H4 (cell line): ENCODE measurements around the gene CLINT1. TPM values are rescaled to one million over a fixed set of nuclear protein-coding genes. Genes with fewer than 3 reads are reported as not detected.
A peak's percentile ranks its signal among the peaks of the same experiment; 100 is the strongest.
"Not testable (repeated sequence)": the region's sequence is repeated elsewhere in the genome, so short reads cannot be mapped to it uniquely, and the experiment has no call there.

ENCODE experiments used
- DNase-seq: peaks from one replicate; pipeline ENCODE4 v3.0.0-alpha.2; 2015; ENCODE audit warnings: low spot score
- total RNA-seq: library from RNA; depleted of rRNA; stranded (reverse); fragments of >200 nt; shearing (Covaris generic); gene quantifications from 2 replicates; pipeline ENCODE4 v1.2.3, GENCODE V29; 2014; rRNA removed

CLINT1 gene
- 30.5 and 43.3 TPM in 2 replicates for total RNA-seq

- DNase-seq: peak; percentile 86
These were observed at the start of gene CLINT1 for GRCh38 chr5:157858527-157859226. CLINT1 (minus strand) TSS chr5:157859145; CDS start chr5:157858970, 175 bp downstream.

GRCh38 chr5:157908459-157908858 lies 49.5 kb upstream of the CLINT1 start:
- DNase-seq: no peak

GRCh38 chr5:157907479-157907878 lies 48.5 kb upstream of the CLINT1 start:
- DNase-seq: no peak

- no peak for DNase-seq
These were observed 44.1 kb upstream of the CLINT1 start for GRCh38 chr5:157903117-157903450.

DNA sequence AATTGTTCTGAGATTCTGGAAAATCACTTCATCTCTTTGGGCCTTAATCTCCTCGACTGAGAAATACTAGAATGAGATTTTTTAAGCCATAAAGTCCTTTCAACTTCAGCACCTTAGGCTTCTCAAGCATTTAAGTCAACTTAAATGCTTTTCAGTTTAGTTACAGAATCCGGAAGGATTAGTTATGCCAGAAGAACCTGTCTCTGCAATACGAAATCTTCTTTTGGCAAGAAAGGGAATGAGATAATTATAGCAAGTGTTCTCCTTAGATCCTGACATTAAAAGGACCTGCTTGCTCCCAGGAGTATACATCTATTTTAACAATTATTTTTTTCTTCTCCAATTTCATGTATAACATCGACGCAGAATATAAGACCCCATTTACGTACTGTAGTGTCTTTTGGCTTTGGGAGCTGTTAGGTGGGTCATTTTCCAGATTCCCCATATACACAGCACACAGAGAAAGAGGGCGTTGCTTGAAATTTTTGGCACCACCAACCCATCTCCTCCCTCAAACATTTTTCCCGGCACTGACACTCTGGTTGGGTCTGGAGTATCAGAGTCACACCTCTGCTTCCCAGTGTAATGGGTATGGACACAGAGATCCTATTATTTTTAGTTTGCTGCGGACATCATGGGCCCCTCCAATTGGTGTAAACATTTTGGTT lies 43.6 kb upstream of the CLINT1 start:
- DNase-seq: no peak

DNA sequence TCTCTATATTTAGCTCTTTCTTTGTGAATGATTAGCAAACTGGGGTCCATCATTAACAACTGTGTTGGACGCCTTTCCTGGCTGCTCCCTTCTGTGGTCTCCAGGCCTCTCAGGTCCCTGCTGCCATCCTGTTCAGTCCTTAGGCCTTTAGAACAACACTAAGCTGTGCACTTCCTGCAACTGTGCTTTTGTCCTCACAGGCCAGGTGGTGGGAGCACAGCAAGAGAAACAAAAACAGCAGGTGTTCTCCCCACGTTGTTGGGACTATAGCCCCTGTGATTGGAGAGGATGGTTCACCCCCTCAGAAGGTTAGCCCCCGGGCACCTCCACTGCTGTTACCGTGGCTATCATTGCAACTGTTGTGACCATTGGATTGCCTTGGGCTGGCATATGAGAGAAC lies 41.7 kb upstream of the CLINT1 start:
- no peak for DNase-seq

GRCh38 chr5:157893611-157894010 lies 34.7 kb upstream of the CLINT1 start:
- DNase-seq: no peak

DNA sequence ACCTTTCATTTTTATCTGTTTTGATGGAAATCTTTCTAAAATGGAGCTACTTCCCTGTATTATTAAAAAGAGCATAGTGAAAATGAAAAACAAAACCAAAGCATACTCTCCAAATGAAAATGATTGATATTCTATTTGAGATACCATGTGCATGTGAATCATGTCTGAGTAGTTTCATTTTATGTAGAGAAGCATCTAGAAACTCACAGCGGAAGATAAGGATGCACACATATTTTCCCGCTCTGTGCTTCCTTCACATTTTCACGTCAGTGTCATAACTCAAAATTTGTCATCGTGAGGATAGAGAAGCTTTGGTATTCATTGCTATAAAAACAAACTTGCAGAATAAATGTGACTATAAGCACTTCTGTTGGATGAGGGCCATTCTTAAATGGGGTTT lies 34.0 kb upstream of the CLINT1 start:
- DNase-seq: no peak

DNA sequence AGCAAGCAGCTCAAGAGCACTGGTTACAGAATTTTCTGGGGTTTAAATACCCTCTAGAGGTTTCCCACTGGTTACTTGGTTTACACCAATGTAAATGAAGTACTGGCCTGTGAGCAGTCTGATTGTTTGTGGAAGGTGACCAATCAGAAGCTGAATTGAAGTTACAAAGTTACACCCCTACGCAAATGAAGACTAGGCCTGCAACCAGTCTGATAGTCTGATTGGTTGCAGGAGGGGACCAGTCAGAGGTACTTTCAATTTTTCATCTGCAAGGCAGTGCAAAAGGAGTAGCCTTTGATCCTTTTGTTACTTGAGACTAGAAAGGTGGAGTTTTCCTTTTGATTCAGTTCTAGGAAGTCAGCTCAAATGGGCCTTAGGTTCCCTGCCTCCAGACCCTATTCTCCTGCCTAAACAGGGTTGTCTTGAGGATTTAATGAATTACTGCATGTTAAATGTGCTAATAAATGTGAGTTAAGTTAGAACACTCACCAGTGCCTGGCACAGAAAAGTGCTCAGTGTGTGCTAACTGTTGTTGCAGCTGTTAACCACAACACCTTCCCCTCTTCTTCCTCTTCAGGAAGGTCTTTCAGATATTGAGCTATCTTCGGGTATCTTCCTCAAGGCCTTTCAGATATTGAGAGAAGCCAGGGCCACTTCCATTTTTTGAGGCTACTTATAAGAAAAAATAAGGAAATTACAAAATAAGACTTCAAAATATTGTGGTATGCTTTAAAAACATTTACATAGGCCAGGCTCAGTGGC lies 32.1 kb upstream of the CLINT1 start:
- no peak for DNase-seq

DNA sequence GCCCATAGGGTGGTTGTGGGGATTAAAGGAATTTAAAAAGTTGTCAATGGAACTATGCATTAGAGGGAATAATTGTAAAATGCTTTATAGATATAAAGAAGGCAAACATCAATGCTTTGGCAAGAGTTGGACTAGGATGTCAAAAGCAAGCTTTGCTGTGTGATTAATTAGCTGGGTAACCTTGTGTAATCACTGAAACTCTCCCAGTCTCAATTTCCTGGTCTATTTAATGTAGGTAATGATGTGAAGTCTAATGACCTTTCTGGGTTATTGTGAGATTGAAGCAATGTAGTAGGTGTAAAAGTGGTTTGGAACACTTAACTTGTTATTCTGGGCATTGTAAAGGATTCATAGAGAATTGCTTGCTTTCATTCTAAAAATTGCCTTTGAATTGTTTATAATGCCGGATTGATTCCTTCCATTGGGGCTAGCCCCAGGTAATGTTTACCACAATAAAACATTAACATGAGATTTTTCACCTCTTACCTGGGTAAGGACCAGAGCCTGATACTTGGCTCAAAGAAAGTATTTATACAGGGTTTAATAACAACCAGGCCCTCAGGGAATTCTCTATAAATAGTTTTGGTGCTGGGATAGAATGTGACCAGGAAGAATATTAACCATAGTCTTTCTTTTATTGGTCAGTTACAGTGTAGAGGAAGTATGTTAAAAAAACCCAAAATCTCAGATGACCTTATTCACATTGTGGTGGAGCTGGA lies 30.0 kb upstream of the CLINT1 start:
- no peak for DNase-seq

DNA sequence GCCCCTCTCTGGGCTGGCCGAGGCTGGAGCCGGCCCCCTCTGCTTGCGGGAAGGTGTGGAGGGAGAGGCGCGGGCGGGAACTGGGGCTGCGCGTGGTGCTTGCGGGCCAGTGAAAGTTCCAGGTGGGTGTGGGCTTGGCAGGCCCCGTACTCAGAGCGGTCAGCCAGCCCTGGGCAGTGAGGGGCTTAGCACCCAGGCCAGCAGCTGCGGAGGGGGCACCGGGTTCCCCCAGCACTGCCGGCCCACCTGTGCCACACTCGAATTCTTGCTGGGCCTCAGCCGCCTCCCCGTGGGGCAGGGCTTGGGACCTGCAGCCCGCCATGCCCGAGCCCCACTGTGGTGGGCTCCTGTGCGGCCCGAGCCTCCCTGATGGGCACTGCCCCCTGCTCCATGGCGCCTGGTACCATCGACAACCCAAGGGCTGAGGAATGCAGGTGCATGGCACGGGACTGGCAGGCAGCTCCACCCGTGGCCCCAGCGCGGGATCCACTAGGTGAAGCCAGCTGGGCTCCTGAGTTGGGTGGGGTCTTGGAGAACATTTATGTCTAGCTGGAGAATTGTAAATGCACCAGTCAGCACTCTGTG lies 27.9 kb upstream of the CLINT1 start:
- DNase-seq: no peak

GRCh38 chr5:157885051-157885450 lies 26.1 kb upstream of the CLINT1 start:
- not testable (repeated sequence) for DNase-seq

DNA sequence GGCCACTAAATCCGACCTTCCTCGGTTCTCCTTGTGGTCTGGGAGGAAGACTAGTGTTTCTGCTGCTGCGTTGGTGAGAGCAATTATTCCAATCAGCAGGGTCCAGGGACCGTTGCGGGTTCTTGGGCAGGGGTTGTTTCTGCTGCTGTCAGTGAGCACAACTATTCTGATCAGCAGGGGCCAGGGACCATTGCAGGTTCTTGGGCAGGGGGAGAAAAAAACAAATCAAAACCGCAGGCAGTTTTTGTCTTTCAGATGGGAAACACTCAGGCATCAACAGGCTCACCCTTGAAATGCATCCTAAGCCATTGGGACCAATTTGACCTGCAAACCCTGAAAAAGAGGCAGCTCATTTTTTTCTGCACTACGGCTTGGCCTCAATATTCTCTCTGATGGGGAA lies 22.6 kb upstream of the CLINT1 start:
- not testable (repeated sequence) for DNase-seq

DNA sequence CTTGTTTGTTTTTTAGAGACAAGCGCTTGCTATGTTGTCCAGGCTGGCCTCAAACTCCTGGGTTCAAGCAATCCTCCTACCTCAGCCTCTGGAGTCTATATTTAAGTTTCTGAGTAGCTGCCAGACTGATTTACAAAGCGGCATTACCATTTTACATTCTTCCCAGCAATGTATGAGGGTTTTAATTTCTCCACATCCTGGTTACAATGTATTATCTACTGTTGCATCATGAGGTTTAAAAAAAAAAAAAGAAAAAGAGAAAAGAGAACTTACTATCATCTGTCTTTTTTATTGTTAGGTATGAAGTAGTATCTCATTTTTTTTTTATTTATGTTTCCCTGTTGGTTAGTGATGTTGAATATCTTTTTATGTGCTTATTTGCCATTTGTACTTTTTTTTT lies 18.9 kb upstream of the CLINT1 start:
- no peak for DNase-seq

- no peak for DNase-seq
These were observed 15.9 kb upstream of the CLINT1 start for GRCh38 chr5:157874861-157875260.

GRCh38 chr5:157870837-157871834 lies 12.2 kb upstream of the CLINT1 start:
- DNase-seq: peak; percentile 73

DNA sequence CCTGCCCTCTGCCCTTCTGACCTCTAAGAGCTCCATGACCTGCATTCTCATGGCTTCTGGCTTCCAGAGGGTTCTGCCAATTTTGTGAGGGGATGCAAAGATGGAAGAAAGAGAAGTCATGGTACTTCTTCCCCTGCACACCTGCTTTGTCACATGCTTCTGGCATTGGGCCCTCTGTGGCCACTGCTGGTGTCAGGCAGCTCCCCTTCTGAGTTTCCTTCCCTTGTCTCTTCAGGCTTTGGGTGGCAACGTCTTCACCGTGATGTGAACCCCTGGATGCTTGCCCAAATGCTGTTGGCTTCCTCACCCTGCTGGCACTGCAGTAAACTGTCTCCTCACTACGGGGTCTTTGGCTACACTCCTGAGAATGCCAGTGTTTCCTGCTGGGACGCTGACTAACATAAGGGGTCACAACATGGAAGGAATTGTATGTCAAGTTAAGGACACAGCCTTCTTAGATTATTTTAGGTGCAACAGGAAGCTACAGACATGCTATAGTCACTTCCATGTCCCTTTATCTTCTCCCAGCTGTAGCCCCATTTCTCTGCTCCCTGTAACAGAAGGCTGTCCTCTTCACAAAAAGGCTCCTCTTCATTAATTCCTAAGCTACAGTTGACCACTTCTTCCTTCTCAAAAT lies 8.9 kb upstream of the CLINT1 start:
- DNase-seq: no peak

DNA sequence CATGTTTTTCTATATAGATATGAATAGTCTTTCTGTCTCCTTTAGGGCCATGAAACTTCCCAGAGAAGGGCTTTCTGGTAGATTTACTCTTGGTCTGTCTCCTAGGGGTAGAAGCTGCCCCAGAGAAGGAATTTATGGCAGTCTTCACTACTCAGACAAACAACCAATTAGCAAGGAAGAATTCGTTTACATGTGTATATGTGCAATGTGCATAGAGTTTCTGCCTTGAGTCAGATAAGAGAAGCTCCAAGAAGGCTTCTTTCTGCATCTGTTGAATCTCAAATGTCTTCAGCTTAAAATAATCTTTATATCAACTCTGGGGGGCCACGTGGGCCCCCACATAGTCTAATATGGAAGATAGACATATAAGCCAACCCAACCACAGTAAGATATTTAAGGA lies 7.6 kb upstream of the CLINT1 start:
- DNase-seq: no peak

GRCh38 chr5:157865781-157866180 lies 6.8 kb upstream of the CLINT1 start:
- no peak for DNase-seq

GRCh38 chr5:157864067-157864466 lies 5.1 kb upstream of the CLINT1 start:
- no peak for DNase-seq
